DND-41 (cell line): ENCODE data around the gene OSBPL8.

Experiments used
- ATAC-seq: fragments of 200-7000 bp; cut with Tn5 transposase; 3 replicates; pipeline ENCODE4 v1.9.1; 2021; ENCODE audit warnings: low read depth; ENCODE audit not compliant: insufficient read depth
- DNase-seq: peaks from one replicate; pipeline ENCODE4 v3.0.0-alpha.2; 2020
- H2AFZ ChIP-seq: 2 replicates; pipeline ENCODE4 v1.6.0; 2012; ENCODE audit warnings: low read depth, low read length
- H3K27ac ChIP-seq: 2 replicates; pipeline ENCODE4 v1.5.1; 2012; ENCODE audit warnings: low read length, inconsistent platforms
- H3K27me3 ChIP-seq: fragments of 200-600 bp; sonication (generic); 2 replicates; pipeline ENCODE4 v1.6.0; 2012; ENCODE audit warnings: low read length, mild to moderate bottlenecking, inconsistent platforms; ENCODE audit not compliant: insufficient read depth, poor library complexity
- H3K36me3 ChIP-seq: 2 replicates; pipeline ENCODE4 v1.5.1; 2012; ENCODE audit warnings: low read length, inconsistent platforms; ENCODE audit not compliant: insufficient read depth
- H3K4me1 ChIP-seq: 2 replicates; pipeline ENCODE4 v1.5.1; 2012; ENCODE audit warnings: mild to moderate bottlenecking, low read length; ENCODE audit not compliant: insufficient read depth
- H3K4me2 ChIP-seq: 2 replicates; pipeline ENCODE4 v1.6.0; 2012; ENCODE audit warnings: mild to moderate bottlenecking, moderate library complexity, low read length, inconsistent platforms; ENCODE audit not compliant: insufficient read depth
- H3K4me3 ChIP-seq, 2 experiments: fragments of 200-600 bp in 1 of 2; shearing (Covaris generic) in 1 of 2; 2 replicates each; pipeline ENCODE4 v1.5.1; 2012 to 2016; ENCODE audit warnings: inconsistent platforms in 2 of 2, low read length in 2 of 2, mild to moderate bottlenecking in 2 of 2, low read depth in 1 of 2, moderate library complexity in 1 of 2
- H3K79me2 ChIP-seq: 2 replicates; pipeline ENCODE4 v1.6.0; 2012; ENCODE audit warnings: low read length, inconsistent platforms; ENCODE audit not compliant: insufficient read depth
- H3K9ac ChIP-seq: 2 replicates; pipeline ENCODE4 v1.6.0; 2012; ENCODE audit warnings: low read depth, mild to moderate bottlenecking, inconsistent platforms, low read length, moderate library complexity
- H3K9me3 ChIP-seq: 2 replicates; pipeline ENCODE4 v1.5.1; 2012; ENCODE audit warnings: low read length, moderate library complexity, mild to moderate bottlenecking, inconsistent platforms; ENCODE audit not compliant: insufficient read depth, severe bottlenecking
- H4K20me1 ChIP-seq: 2 replicates; pipeline ENCODE4 v1.6.0; 2012; ENCODE audit warnings: low read length; ENCODE audit not compliant: insufficient read depth
- EZH2 ChIP-seq: IDR thresholded peaks from 3 replicates; pipeline ENCODE4 v1.6.1; 2012; ENCODE audit warnings: borderline replicate concordance, low read depth, mild to moderate bottlenecking, moderate library complexity, low read length, inconsistent platforms; ENCODE audit not compliant: severe bottlenecking
- TF ChIP-seq, protein P1 (sequence below): IDR thresholded peaks from 2 replicates; pipeline ENCODE4 v1.5.1; 2012; ENCODE audit warnings: borderline replicate concordance, low read length, moderate library complexity, mild to moderate bottlenecking; ENCODE audit not compliant: poor library complexity, severe bottlenecking; ENCODE audit errors: extremely low read depth

The OSBPL8 gene

DNA sequence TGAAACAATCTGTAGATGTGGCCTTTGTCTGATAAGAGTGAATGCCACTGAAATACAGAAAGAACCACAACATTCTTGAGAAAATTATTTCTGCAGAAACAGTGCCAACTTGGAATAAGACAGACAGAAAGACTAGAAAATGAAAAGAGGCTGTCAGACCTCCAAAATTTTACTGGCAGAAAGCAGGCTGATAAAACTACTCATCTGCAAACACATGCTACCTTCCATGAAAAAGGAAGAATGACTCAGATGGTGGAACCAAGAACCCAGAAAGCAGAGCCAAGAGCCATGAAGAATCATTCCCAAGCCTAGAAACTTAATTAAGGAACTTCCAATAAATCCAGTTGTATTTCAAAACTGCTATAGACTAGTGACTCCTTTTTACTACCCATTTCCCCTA is 31.9 kb upstream of the OSBPL8 start:
- Histone ChIP-seq H3K27ac (no peak overlapping the region), H3K4me3 (no peak overlapping the region), H3K79me2 (no peaks in the 10 kb centered on the region), H2AFZ (no peak overlapping the region), H3K4me2 (no peak overlapping the region), H3K27me3 (no peaks in the 10 kb centered on the region), H3K9me3 (no peaks in the 10 kb centered on the region), H3K9ac (no peak overlapping the region), H3K4me1 (no peaks in the 10 kb centered on the region), H3K36me3 (no peaks in the 10 kb centered on the region), H4K20me1 (no peaks in the 10 kb centered on the region)
- no peak for DNase-seq
- ATAC-seq = no peak
- TF ChIP-seq EZH2 = no peak
- TF ChIP-seq, protein P1, sequence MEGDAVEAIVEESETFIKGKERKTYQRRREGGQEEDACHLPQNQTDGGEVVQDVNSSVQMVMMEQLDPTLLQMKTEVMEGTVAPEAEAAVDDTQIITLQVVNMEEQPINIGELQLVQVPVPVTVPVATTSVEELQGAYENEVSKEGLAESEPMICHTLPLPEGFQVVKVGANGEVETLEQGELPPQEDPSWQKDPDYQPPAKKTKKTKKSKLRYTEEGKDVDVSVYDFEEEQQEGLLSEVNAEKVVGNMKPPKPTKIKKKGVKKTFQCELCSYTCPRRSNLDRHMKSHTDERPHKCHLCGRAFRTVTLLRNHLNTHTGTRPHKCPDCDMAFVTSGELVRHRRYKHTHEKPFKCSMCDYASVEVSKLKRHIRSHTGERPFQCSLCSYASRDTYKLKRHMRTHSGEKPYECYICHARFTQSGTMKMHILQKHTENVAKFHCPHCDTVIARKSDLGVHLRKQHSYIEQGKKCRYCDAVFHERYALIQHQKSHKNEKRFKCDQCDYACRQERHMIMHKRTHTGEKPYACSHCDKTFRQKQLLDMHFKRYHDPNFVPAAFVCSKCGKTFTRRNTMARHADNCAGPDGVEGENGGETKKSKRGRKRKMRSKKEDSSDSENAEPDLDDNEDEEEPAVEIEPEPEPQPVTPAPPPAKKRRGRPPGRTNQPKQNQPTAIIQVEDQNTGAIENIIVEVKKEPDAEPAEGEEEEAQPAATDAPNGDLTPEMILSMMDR = no peak

DNA sequence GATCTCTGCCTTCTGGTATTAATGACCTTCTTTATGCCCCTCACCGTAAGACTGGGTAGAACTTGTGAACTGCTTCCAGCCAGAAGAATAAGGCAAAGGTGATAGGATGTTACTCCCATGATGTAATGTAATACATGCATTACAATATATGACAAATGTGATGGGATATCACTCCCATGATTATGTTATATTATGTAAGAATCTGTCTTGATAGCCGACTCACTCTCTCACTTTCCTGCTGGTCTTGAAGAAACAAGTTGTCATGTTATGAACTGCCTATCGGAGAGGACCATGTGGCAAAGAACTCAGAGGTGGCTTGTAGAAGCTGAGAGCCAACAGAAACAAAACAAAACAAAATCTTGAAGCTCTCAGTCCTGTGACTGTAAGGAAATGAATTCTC is 30.6 kb upstream of the OSBPL8 start:
- Histone ChIP-seq H3K27me3 (no peaks in the 10 kb centered on the region), H3K4me1 (no peaks in the 10 kb centered on the region), H4K20me1 (no peaks in the 10 kb centered on the region), H2AFZ (no peak overlapping the region), H3K27ac (no peak overlapping the region), H3K79me2 (no peaks in the 10 kb centered on the region), H3K36me3 (no peaks in the 10 kb centered on the region), H3K4me2 (no peak overlapping the region), H3K4me3 (no peak overlapping the region), H3K9me3 (no peaks in the 10 kb centered on the region), H3K9ac (no peak overlapping the region)
- no peak for ATAC-seq
- TF ChIP-seq, protein P1 = no peak
- no peak for DNase-seq

DNA sequence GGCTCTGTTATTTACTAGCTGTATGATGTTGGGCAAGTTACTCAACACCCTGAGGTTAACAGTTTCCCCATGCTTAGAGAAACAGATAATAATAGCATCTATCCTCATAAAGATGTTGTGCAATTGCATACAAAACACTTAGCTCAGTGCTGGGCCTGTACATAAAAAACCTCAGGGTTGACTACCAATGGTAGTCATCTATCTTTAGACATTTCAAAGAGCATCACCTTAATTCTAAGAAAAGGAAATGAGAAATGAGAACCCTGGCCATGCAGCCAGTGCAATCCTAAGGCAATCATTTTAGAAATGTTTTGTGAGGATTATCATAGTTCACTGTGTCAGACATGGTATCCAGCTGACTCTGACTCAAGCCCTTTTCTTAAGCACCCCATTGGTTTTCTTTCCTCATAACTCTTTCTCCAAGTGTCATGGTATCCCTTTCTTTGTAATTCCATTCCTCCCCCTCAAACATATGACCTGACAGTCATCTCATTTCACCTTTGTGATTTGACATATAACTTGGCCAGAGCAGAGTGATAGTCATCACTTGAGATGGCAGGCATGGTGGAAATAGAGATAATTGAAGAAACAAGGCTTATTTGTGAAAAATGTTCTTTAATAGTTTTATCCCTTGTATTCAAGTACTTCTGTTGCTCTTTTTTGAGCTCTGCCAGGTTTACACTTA is 29.5 kb upstream of the OSBPL8 start:
- no peaks in the 10 kb centered on the region for H3K79me2 ChIP-seq
- no peak overlapping the region for H3K4me2 ChIP-seq
- no peak overlapping the region for H3K4me3 ChIP-seq
- no peaks in the 10 kb centered on the region for H3K9me3 ChIP-seq
- H3K9ac ChIP-seq = no peak overlapping the region
- no peaks in the 10 kb centered on the region for H4K20me1 ChIP-seq
- H3K36me3 ChIP-seq = no peaks in the 10 kb centered on the region
- H3K27me3 ChIP-seq = no peaks in the 10 kb centered on the region
- no peak overlapping the region for H2AFZ ChIP-seq
- TF ChIP-seq, protein P1 = no peak
- TF ChIP-seq EZH2 = no peak
- H3K27ac ChIP-seq = no peak overlapping the region
- DNase-seq = no peak
- H3K4me1 ChIP-seq = no peaks in the 10 kb centered on the region
- ATAC-seq = no peak
